Hematopoietic multipotent progenitor cell treated with erythropoietin and hydrocortisone succinate and interleukin-3 and kit ligand, for 17 days (in vitro differentiated cells): ENCODE data around the gene DENND1A.
"Not testable (repeated sequence)": the region's sequence is repeated elsewhere in the genome, so short reads cannot be mapped to it uniquely, and the experiment has no call there.

Experiments used
- DNase-seq: peaks from one replicate; pipeline ENCODE4 v3.0.0-alpha.2; 2015; ENCODE audit warnings: low spot score

The DENND1A gene

GRCh38 chr9:123455187-123455586 lies 474.7 kb downstream of the DENND1A start:
- no peak for DNase-seq

- DNase-seq: no peak
These were observed 475.6 kb downstream of the DENND1A start for GRCh38 chr9:123454361-123454760.

GRCh38 chr9:123453831-123454321 lies 476.1 kb downstream of the DENND1A start:
- DNase-seq: no peak

- DNase-seq: no peak
These were observed 476.8 kb downstream of the DENND1A start for GRCh38 chr9:123453076-123453667.

GRCh38 chr9:123450996-123451395 lies 478.9 kb downstream of the DENND1A start:
- DNase-seq: no peak

- no peak for DNase-seq
These were observed 479.7 kb downstream of the DENND1A start for GRCh38 chr9:123450098-123450770.

GRCh38 chr9:123447934-123448646 lies 481.8 kb downstream of the DENND1A start:
- DNase-seq: no peak

GRCh38 chr9:123445981-123446610 lies 483.8 kb downstream of the DENND1A start:
- no peak for DNase-seq

- DNase-seq: no peak
These were observed 484.8 kb downstream of the DENND1A start for GRCh38 chr9:123445116-123445515.

GRCh38 chr9:123441769-123442168 lies 488.2 kb downstream of the DENND1A start:
- no peak for DNase-seq

- DNase-seq: no peak
These were observed 489.7 kb downstream of the DENND1A start for GRCh38 chr9:123440256-123440655.

- no peak for DNase-seq
These were observed 491.1 kb downstream of the DENND1A start for GRCh38 chr9:123438821-123439220.

GRCh38 chr9:123438321-123438720 lies 491.6 kb downstream of the DENND1A start:
- no peak for DNase-seq

GRCh38 chr9:123437201-123437600 lies 492.7 kb downstream of the DENND1A start:
- no peak for DNase-seq

- no peak for DNase-seq
These were observed 494.5 kb downstream of the DENND1A start for GRCh38 chr9:123435471-123435870.

GRCh38 chr9:123434619-123435240 lies 495.2 kb downstream of the DENND1A start:
- DNase-seq: no peak

- DNase-seq: no peak
These were observed 497.3 kb downstream of the DENND1A start for GRCh38 chr9:123432331-123433236.

GRCh38 chr9:123431581-123431980 lies 498.3 kb downstream of the DENND1A start:
- no peak for DNase-seq

GRCh38 chr9:123428450-123428849 lies 501.5 kb downstream of the DENND1A start:
- not testable (repeated sequence) for DNase-seq

- DNase-seq: no peak
These were observed 503.5 kb downstream of the DENND1A start for GRCh38 chr9:123426406-123426805.

- no peak for DNase-seq
These were observed 504.0 kb downstream of the DENND1A start for GRCh38 chr9:123425836-123426365.
